Measurements from ENCODE around the gene MICAL3.

DNA sequence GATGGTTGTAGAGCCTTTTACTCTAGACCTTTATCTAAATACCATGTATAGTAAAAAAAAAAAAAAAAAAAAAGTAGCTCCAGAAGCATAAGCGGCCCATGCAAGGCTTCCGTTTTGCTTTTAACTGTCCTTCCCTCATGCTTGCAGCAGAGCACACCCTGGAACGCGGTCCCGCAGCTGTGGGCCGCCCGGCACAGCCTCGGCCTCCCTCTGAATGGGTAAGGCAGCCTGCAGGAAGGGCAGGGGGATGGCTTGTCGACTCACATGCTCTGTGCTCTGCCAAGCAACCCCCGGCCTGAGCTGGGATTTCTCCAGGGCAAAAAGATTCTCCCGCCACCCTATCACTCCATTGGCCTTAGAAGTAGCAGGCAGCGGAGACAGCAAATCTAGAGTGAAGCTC lies 148.7 kb downstream of the MICAL3 start:
- TF ChIP-seq, protein P1, sequence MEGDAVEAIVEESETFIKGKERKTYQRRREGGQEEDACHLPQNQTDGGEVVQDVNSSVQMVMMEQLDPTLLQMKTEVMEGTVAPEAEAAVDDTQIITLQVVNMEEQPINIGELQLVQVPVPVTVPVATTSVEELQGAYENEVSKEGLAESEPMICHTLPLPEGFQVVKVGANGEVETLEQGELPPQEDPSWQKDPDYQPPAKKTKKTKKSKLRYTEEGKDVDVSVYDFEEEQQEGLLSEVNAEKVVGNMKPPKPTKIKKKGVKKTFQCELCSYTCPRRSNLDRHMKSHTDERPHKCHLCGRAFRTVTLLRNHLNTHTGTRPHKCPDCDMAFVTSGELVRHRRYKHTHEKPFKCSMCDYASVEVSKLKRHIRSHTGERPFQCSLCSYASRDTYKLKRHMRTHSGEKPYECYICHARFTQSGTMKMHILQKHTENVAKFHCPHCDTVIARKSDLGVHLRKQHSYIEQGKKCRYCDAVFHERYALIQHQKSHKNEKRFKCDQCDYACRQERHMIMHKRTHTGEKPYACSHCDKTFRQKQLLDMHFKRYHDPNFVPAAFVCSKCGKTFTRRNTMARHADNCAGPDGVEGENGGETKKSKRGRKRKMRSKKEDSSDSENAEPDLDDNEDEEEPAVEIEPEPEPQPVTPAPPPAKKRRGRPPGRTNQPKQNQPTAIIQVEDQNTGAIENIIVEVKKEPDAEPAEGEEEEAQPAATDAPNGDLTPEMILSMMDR (IDR thresholded peaks at IDR 0.05; ENCODE audit: insufficient read depth, low read length) = no peak
- TF ChIP-seq POLR2AphosphoS5 (IDR thresholded peaks at IDR 0.05; ENCODE audit: low read depth) (no peak), GABPA (IDR thresholded peaks at IDR 0.05; ENCODE audit: low read depth) (no peak)
- TF ChIP-seq, protein P2, sequence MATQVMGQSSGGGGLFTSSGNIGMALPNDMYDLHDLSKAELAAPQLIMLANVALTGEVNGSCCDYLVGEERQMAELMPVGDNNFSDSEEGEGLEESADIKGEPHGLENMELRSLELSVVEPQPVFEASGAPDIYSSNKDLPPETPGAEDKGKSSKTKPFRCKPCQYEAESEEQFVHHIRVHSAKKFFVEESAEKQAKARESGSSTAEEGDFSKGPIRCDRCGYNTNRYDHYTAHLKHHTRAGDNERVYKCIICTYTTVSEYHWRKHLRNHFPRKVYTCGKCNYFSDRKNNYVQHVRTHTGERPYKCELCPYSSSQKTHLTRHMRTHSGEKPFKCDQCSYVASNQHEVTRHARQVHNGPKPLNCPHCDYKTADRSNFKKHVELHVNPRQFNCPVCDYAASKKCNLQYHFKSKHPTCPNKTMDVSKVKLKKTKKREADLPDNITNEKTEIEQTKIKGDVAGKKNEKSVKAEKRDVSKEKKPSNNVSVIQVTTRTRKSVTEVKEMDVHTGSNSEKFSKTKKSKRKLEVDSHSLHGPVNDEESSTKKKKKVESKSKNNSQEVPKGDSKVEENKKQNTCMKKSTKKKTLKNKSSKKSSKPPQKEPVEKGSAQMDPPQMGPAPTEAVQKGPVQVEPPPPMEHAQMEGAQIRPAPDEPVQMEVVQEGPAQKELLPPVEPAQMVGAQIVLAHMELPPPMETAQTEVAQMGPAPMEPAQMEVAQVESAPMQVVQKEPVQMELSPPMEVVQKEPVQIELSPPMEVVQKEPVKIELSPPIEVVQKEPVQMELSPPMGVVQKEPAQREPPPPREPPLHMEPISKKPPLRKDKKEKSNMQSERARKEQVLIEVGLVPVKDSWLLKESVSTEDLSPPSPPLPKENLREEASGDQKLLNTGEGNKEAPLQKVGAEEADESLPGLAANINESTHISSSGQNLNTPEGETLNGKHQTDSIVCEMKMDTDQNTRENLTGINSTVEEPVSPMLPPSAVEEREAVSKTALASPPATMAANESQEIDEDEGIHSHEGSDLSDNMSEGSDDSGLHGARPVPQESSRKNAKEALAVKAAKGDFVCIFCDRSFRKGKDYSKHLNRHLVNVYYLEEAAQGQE (IDR thresholded peaks at IDR 0.05; ENCODE audit: insufficient replicate concordance, low read depth) = no peak
